ENCODE measurements around the gene KDR. TPM values are rescaled to one million over a fixed set of nuclear protein-coding genes. Genes with fewer than 3 reads are reported as not detected.

KDR gene
- total and polyA plus RNA-seq, 9 of the 15 experiments (the other 6 are each of a cell fraction or from before 2014, with no cell fraction given), result 0.13 TPM; not detected in 8

GRCh38 chr4:55079451-55080173 is 45.8 kb downstream of the KDR start:
- Histone ChIP-seq H3K27me3 (ENCODE audit: control insufficient read depth in 2 of 2, insufficient read depth in 2 of 2, low read length in 2 of 2) (peaks cover 16 to 17% of the 10 kb centered on the region in 2 experiments), H3K4me2 (ENCODE audit: insufficient read depth, low read length) (no peak overlapping the region), H3K4me3 (no peak overlapping the region), H3K4me1 (replicated peaks in 1 of 2; ENCODE audit: control insufficient read depth in 2 of 2, insufficient read depth in 2 of 2, low read length in 2 of 2) (no peaks in the 10 kb centered on the region), H3K79me2 (ENCODE audit: control insufficient read depth, insufficient read depth, low read length) (no peaks in the 10 kb centered on the region), H4K20me1 (replicated peaks; ENCODE audit: control insufficient read depth, insufficient read depth, low read length) (no peaks in the 10 kb centered on the region), H3K9me3 (replicated peaks; ENCODE audit: control insufficient read depth, insufficient read depth, low read depth, low read length) (no peaks in the 10 kb centered on the region), H3K9me1 (ENCODE audit: control insufficient read depth, insufficient read depth, low read length) (no peaks in the 10 kb centered on the region), H3K27ac (ENCODE audit: extremely low read depth, low read depth, low read length) (no peak overlapping the region), H3K36me3 (ENCODE audit: control insufficient read depth, insufficient read depth, low read length) (no peaks in the 10 kb centered on the region), H3K9ac (ENCODE audit: insufficient read depth in 1 of 2, low read depth in 2 of 2, low read length in 2 of 2) (no peak overlapping the region), H2AFZ (ENCODE audit: low read depth, low read length) (no peak overlapping the region)
- POLR2A ChIA-PET, result no interaction called here
- 0% methylated on average over 14 of the region's 14 CpGs for WGBS (ENCODE audit: insufficient coverage, low coverage, missing lambda C conversion rate)
- no peak for FAIRE-seq
- no TSS peak for BruUV-seq (replicated peaks)
- in situ Hi-C loops (cut with MboI) (no loop called here), intact Hi-C loops (cut with micrococcal nuclease) (no loop called here)
- CTCF ChIA-PET (ENCODE audit: low intra/inter-chr PET ratio), result no interaction called here
- DNase-seq (ENCODE audit: extremely low read depth in 1 of 4, low spot score in 3 of 4), result no peak
- ATAC-seq, result no peak
- TF ChIP-seq ZBTB11 (CRISPR knock-in tag; IDR thresholded peaks at IDR 0.05), result no peak
- TF ChIP-seq NUFIP1 (IDR thresholded peaks at IDR 0.05; ENCODE audit: partially characterized antibody), result no peak
- TF ChIP-seq ZFP30 (CRISPR knock-in tag; IDR thresholded peaks at IDR 0.05; ENCODE audit: borderline replicate concordance), result no peak
- no peak for TF ChIP-seq ZNF318 (IDR thresholded peaks at IDR 0.05; ENCODE audit: borderline replicate concordance in 1 of 2, low read depth in 1 of 2)
- no peak for TF ChIP-seq STAG1 (CRISPR knock-in tag; IDR thresholded peaks at IDR 0.05; ENCODE audit: borderline replicate concordance)
- TF ChIP-seq GMEB1 (CRISPR knock-in tag; IDR thresholded peaks at IDR 0.05), result no peak
